Effector CD4-positive, alpha-beta T cell (primary cell): ENCODE data around the gene GCHFR.

ENCODE experiments used
- DNase-seq: peaks from one replicate; pipeline ENCODE4 v3.0.0-alpha.2; 2020

The GCHFR gene

DNA sequence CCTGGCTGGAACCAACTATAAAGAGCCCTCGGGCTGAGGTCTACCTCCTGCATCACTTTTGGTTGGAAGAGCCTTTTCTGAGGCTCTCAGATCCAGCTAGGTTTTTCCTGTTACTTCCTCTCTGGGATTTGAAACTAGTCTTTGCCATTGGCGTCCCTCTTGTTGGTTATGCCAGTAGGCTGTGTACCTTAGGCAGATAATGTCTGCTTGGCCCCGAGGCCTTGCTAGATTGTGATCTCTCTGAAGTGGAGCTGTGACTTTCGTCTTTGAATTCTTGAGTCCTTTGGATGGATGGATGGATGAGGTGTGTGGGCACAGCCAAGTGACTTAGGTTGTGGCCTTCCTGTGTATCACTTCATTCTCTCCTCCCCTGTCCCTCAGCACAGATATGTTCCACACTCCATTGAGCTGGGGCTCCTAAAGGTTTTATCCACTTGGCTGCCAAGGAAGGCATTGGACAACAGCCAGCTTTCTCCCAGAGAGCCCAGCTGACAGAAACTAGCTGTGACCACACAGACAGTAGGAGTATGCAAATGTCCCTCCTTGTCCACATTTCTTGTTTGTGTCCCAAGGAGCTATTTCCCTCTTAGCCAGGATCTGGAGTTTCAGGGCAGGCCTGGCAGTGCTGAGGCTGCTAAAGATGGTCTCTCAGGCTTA is 51.3 kb downstream of the GCHFR start:
- DNase-seq = no peak
